ENCODE results near the gene NFIA. TPM values are rescaled to one million over a fixed set of nuclear protein-coding genes. Genes with fewer than 3 reads are reported as not detected.

The NFIA gene
- total and polyA plus RNA-seq, 8 donors = 9.6 to 108 (median 37.2) TPM

DNA sequence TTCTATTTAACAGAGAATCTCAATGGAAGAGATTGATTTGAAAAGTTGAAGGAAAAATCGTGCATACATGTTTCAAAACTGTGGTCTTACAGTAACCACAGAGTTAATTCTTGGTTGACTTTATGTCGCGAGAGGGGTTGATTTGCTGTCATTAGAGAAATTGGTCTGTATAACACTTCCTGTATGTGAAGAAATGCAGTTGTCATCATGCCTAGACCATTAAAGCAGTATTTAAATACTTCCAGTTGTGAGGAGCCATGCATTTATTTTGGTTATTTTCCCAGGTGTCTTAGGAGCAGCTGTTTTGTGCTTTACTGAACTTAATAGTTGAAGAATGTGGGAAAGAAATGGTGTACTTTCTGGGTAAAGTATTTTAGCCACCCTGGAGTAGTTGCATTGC lies 76.2 kb downstream of the NFIA start:
- H3K4me1 ChIP-seq = peaks cover 10 to 73% (median 38%) of the 10 kb centered on the region in 4 donors
- H3K4me3 ChIP-seq = no peak overlapping the region
- no peak overlapping the region for H3K27ac ChIP-seq
- H3K36me3 ChIP-seq = no peaks in the 10 kb centered on the region
- no peak for DNase-seq
- intact Hi-C loops (cut with DNase I; ENCODE audit: low total_unique reads) = no loop called here
- no peaks in the 10 kb centered on the region for H3K27me3 ChIP-seq
- TF ChIP-seq POLR2A (IDR thresholded peaks at IDR 0.05) (no peak), EP300 (IDR thresholded peaks at IDR 0.05) (no peak), CTCF (IDR thresholded peaks at IDR 0.05) (no peak)
- 55 to 67% (median 59%) methylated on average over 3 of the region's 3 CpGs for WGBS, 5 donors
- no peaks in the 10 kb centered on the region for H3K9me3 ChIP-seq

- Histone ChIP-seq H3K4me1 (peaks cover 10 to 63% (median 32%) of the 10 kb centered on the region in 4 donors), H3K4me3 (no peak overlapping the region), H3K9me3 (no peaks in the 10 kb centered on the region), H3K36me3 (no peaks in the 10 kb centered on the region), H3K27me3 (no peaks in the 10 kb centered on the region), H3K27ac (no peak overlapping the region)
- intact Hi-C loops (cut with DNase I; ENCODE audit: low total_unique reads) = no loop called here
- WGBS, 5 donors = 74 to 82% (median 82%) methylated on average over 4 of the region's 4 CpGs
- no peak for TF ChIP-seq POLR2AphosphoS5 (IDR thresholded peaks at IDR 0.05)
- no peak for TF ChIP-seq EP300 (IDR thresholded peaks at IDR 0.05)
- TF ChIP-seq CTCF (IDR thresholded peaks at IDR 0.05) = no peak
- no peak for TF ChIP-seq POLR2A (IDR thresholded peaks at IDR 0.05)
- DNase-seq = no peak
Measured at GRCh38 chr1:61160526-61160925, 78.2 kb downstream of the NFIA start.

- 45 to 62% (median 54%) methylated on average over 4 of the region's 4 CpGs for WGBS, 5 donors
- Histone ChIP-seq H3K27ac (peak overlapping the region in 2 of 5 donors; percentile 32 to 36), H3K9me3 (no peaks in the 10 kb centered on the region), H3K27me3 (no peaks in the 10 kb centered on the region), H3K4me3 (no peak overlapping the region), H3K4me1 (peaks cover 1 to 45% (median 22%) of the 10 kb centered on the region in 4 donors), H3K36me3 (no peaks in the 10 kb centered on the region)
- TF ChIP-seq EP300 (IDR thresholded peaks at IDR 0.05) (no peak), CTCF (IDR thresholded peaks at IDR 0.05) (no peak), POLR2AphosphoS5 (IDR thresholded peaks at IDR 0.05) (no peak), POLR2A (IDR thresholded peaks at IDR 0.05) (no peak)
- no peak for DNase-seq
- intact Hi-C loops (cut with DNase I; ENCODE audit: low total_unique reads) = no loop called here
Measured at GRCh38 chr1:61162520-61163258, 80.3 kb downstream of the NFIA start.

DNA sequence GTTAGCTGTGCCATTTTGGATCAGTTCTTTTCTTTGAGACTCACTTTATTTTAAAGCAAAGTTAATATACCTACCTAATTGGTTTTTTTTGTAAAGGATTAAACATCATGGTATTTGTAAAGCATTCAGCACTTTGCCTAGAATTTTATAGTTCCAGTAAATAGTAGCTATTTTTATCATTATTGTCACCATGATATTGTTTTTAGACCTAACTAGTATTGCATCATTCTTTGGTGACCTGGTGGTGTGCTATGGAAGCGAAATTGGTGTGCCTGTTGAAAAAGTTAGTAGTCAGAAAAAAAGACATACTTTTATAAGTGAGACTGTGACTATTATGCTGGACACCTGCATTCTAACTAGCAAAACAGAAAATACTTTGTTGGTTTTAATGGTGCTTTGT lies 81.0 kb downstream of the NFIA start:
- peak overlapping the region in 2 of 5 donors; percentile 32 to 36 for H3K27ac ChIP-seq
- H3K27me3 ChIP-seq = no peaks in the 10 kb centered on the region
- H3K4me3 ChIP-seq = no peak overlapping the region
- intact Hi-C loops (cut with DNase I; ENCODE audit: low total_unique reads) = no loop called here
- no peak for TF ChIP-seq EP300 (IDR thresholded peaks at IDR 0.05)
- TF ChIP-seq POLR2A (IDR thresholded peaks at IDR 0.05) = no peak
- no peak for TF ChIP-seq POLR2AphosphoS5 (IDR thresholded peaks at IDR 0.05)
- TF ChIP-seq CTCF (IDR thresholded peaks at IDR 0.05) = no peak
- H3K36me3 ChIP-seq = no peaks in the 10 kb centered on the region
- WGBS, 5 donors = 85 to 100% (median 97%) methylated on average over 1 of the region's 1 CpG
- peaks cover 0 to 45% (median 22%) of the 10 kb centered on the region in 4 donors for H3K4me1 ChIP-seq
- DNase-seq = no peak
- H3K9me3 ChIP-seq = no peaks in the 10 kb centered on the region
